ENCODE data around the gene PYCARD. TPM values are rescaled to one million over a fixed set of nuclear protein-coding genes. Genes with fewer than 3 reads are reported as not detected.

Gene PYCARD
- polyA plus RNA-seq, 1 donor from 2014 or later, result not detected

- TF ChIP-seq CTCF (IDR thresholded peaks at IDR 0.05; ENCODE audit: poor library complexity, severe bottlenecking), result no peak
- no peak for TF ChIP-seq TAF1 (IDR thresholded peaks at IDR 0.05; ENCODE audit: low read depth)
- TF ChIP-seq MXI1 (conservative IDR thresholded peaks at IDR 0.05; ENCODE audit: poor library complexity, severe bottlenecking), result no peak
- TF ChIP-seq POLR2AphosphoS5 (IDR thresholded peaks at IDR 0.05), result no peak
- no peak for TF ChIP-seq RAD21 (conservative IDR thresholded peaks at IDR 0.05)
- no peak for TF ChIP-seq REST (IDR thresholded peaks at IDR 0.05; ENCODE audit: borderline replicate concordance)
- no peak for TF ChIP-seq EP300 (conservative IDR thresholded peaks at IDR 0.05; ENCODE audit: poor library complexity, severe bottlenecking)
- no peak for TF ChIP-seq EZH2 (IDR thresholded peaks at IDR 0.05; ENCODE audit: borderline replicate concordance, insufficient read depth, low read length, poor library complexity, severe bottlenecking)
- no peak for TF ChIP-seq SMC3 (conservative IDR thresholded peaks at IDR 0.05; ENCODE audit: poor library complexity)
These were observed 15.4 kb downstream of the PYCARD start for GRCh38 chr16:31186930-31187807.

GRCh38 chr16:31186176-31186575 lies 16.4 kb downstream of the PYCARD start:
- Histone ChIP-seq H3K4me2 (ENCODE audit: low read length) (no peak overlapping the region), H4K20me1 (ENCODE audit: insufficient read depth) (peaks cover 59% of the 10 kb centered on the region), H3F3A (ENCODE audit: insufficient read depth, low read length, poor library complexity, severe bottlenecking) (no peaks in the 10 kb centered on the region), H3K27me3 (ENCODE audit: insufficient read depth, low read depth, low read length) (no peaks in the 10 kb centered on the region), H3K9me2 (ENCODE audit: insufficient read depth, low read length) (no peaks in the 10 kb centered on the region), H3K4me3 (ENCODE audit: low read length) (no peak overlapping the region), H3K79me2 (replicated peaks; ENCODE audit: insufficient read depth, low read length) (peaks cover 56% of the 10 kb centered on the region), H3K9me3 (ENCODE audit: low read length) (no peaks in the 10 kb centered on the region), H3K9ac (ENCODE audit: low read length) (no peak overlapping the region), H3K27ac (ENCODE audit: low read length) (no peak overlapping the region), H2AFZ (ENCODE audit: low read depth, low read length) (no peak overlapping the region), H3K36me3 (ENCODE audit: insufficient read depth, low read length) (peaks cover 13% of the 10 kb centered on the region)
- TF ChIP-seq SMC3 (conservative IDR thresholded peaks at IDR 0.05; ENCODE audit: poor library complexity) (no peak), EZH2 (IDR thresholded peaks at IDR 0.05; ENCODE audit: borderline replicate concordance, insufficient read depth, low read length, poor library complexity, severe bottlenecking) (no peak), MXI1 (conservative IDR thresholded peaks at IDR 0.05; ENCODE audit: poor library complexity, severe bottlenecking) (no peak), REST (IDR thresholded peaks at IDR 0.05; ENCODE audit: borderline replicate concordance) (no peak), POLR2AphosphoS5 (IDR thresholded peaks at IDR 0.05) (no peak), TAF1 (IDR thresholded peaks at IDR 0.05; ENCODE audit: low read depth) (no peak), RAD21 (conservative IDR thresholded peaks at IDR 0.05) (no peak), CTCF (IDR thresholded peaks at IDR 0.05; ENCODE audit: poor library complexity, severe bottlenecking) (no peak), EP300 (conservative IDR thresholded peaks at IDR 0.05; ENCODE audit: poor library complexity, severe bottlenecking) (no peak)

More at GRCh38 chr16:31186930-31187807, 15.4 kb downstream of the PYCARD start:
- no peak overlapping the region for H2AFZ ChIP-seq (ENCODE audit: low read depth, low read length)
- peaks cover 46% of the 10 kb centered on the region for H3K79me2 ChIP-seq (replicated peaks; ENCODE audit: insufficient read depth, low read length)
- no peaks in the 10 kb centered on the region for H3K9me3 ChIP-seq (ENCODE audit: low read length)
- H4K20me1 ChIP-seq (ENCODE audit: insufficient read depth), result peaks cover 54% of the 10 kb centered on the region
- H3K9me2 ChIP-seq (ENCODE audit: insufficient read depth, low read length), result no peaks in the 10 kb centered on the region
- no peak overlapping the region for H3K4me3 ChIP-seq (ENCODE audit: low read length)
- H3K27ac ChIP-seq (ENCODE audit: low read length), result no peak overlapping the region
- H3F3A ChIP-seq (ENCODE audit: insufficient read depth, low read length, poor library complexity, severe bottlenecking), result no peaks in the 10 kb centered on the region
- H3K36me3 ChIP-seq (ENCODE audit: insufficient read depth, low read length), result peaks cover 13% of the 10 kb centered on the region
- no peak overlapping the region for H3K9ac ChIP-seq (ENCODE audit: low read length)
- H3K4me2 ChIP-seq (ENCODE audit: low read length), result no peak overlapping the region
- no peaks in the 10 kb centered on the region for H3K27me3 ChIP-seq (ENCODE audit: insufficient read depth, low read depth, low read length)

All from neural cell (in vitro differentiated cells).